ENCODE data around the gene BLM. TPM values are rescaled to one million over a fixed set of nuclear protein-coding genes. Genes with fewer than 3 reads are reported as not detected.
A peak's percentile ranks its signal among the peaks of the same experiment; 100 is the strongest.

BLM gene
- total RNA-seq, 4 donors from 2014 or later: 1.3 to 3.4 (median 2.0) TPM

- Histone ChIP-seq H3K27me3 (no peaks in the 10 kb centered on the region), H3K36me3 (no peaks in the 10 kb centered on the region), H3K27ac (peak overlapping the region in 1 of 4 donors; percentile 24), H3K4me1 (no peaks in the 10 kb centered on the region), H3K4me3 (no peak overlapping the region), H3K9me3 (no peaks in the 10 kb centered on the region)
- DNase-seq: no peak
- 84 to 86% methylated on average over 3 of the region's 3 CpGs for WGBS, 2 donors
- intact Hi-C loops (cut with DNase I): no loop called here
- TF ChIP-seq, protein P1, sequence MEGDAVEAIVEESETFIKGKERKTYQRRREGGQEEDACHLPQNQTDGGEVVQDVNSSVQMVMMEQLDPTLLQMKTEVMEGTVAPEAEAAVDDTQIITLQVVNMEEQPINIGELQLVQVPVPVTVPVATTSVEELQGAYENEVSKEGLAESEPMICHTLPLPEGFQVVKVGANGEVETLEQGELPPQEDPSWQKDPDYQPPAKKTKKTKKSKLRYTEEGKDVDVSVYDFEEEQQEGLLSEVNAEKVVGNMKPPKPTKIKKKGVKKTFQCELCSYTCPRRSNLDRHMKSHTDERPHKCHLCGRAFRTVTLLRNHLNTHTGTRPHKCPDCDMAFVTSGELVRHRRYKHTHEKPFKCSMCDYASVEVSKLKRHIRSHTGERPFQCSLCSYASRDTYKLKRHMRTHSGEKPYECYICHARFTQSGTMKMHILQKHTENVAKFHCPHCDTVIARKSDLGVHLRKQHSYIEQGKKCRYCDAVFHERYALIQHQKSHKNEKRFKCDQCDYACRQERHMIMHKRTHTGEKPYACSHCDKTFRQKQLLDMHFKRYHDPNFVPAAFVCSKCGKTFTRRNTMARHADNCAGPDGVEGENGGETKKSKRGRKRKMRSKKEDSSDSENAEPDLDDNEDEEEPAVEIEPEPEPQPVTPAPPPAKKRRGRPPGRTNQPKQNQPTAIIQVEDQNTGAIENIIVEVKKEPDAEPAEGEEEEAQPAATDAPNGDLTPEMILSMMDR (IDR thresholded peaks at IDR 0.05): no peak
- TF ChIP-seq POLR2A (IDR thresholded peaks at IDR 0.05): no peak
Observed at GRCh38 chr15:90761629-90762028, 44.5 kb downstream of the BLM start.

GRCh38 chr15:90762109-90762508, 45.0 kb downstream of the BLM start:
- Histone ChIP-seq H3K4me1 (no peaks in the 10 kb centered on the region), H3K9me3 (no peaks in the 10 kb centered on the region), H3K27me3 (no peaks in the 10 kb centered on the region), H3K27ac (peak overlapping the region in 1 of 4 donors; percentile 26), H3K4me3 (no peak overlapping the region), H3K36me3 (no peaks in the 10 kb centered on the region)
- DNase-seq: no peak
- TF ChIP-seq POLR2A (IDR thresholded peaks at IDR 0.05): peak in 1 of 4 donors; percentile 23
- TF ChIP-seq, protein P1 (IDR thresholded peaks at IDR 0.05): no peak
- 74 to 76% methylated on average over 6 of the region's 6 CpGs for WGBS, 2 donors
- intact Hi-C loops (cut with DNase I): no loop called here

GRCh38 chr15:90763366-90764099, 46.4 kb downstream of the BLM start:
- no peak for DNase-seq
- intact Hi-C loops (cut with DNase I): no loop called here
- no peaks in the 10 kb centered on the region for H3K4me1 ChIP-seq
- H3K27ac ChIP-seq: no peak overlapping the region
- TF ChIP-seq, protein P1 (IDR thresholded peaks at IDR 0.05): no peak
- no peak for TF ChIP-seq POLR2A (IDR thresholded peaks at IDR 0.05)
- no peaks in the 10 kb centered on the region for H3K27me3 ChIP-seq
- no peak overlapping the region for H3K4me3 ChIP-seq
- WGBS, 2 donors: 61 to 72% methylated on average over 4 of the region's 4 CpGs
- H3K9me3 ChIP-seq: no peaks in the 10 kb centered on the region
- no peaks in the 10 kb centered on the region for H3K36me3 ChIP-seq

- Histone ChIP-seq H3K36me3 (no peaks in the 10 kb centered on the region), H3K9me3 (no peaks in the 10 kb centered on the region), H3K27ac (no peak overlapping the region), H3K4me1 (no peaks in the 10 kb centered on the region), H3K4me3 (no peak overlapping the region), H3K27me3 (no peaks in the 10 kb centered on the region)
- WGBS, 2 donors: 51 to 53% methylated on average over 2 of the region's 2 CpGs
- no peak for TF ChIP-seq POLR2A (IDR thresholded peaks at IDR 0.05)
- TF ChIP-seq, protein P1 (IDR thresholded peaks at IDR 0.05): no peak
- DNase-seq: no peak
- intact Hi-C loops (cut with DNase I): no loop called here
Observed at GRCh38 chr15:90765531-90765930, 48.4 kb downstream of the BLM start.

DNA sequence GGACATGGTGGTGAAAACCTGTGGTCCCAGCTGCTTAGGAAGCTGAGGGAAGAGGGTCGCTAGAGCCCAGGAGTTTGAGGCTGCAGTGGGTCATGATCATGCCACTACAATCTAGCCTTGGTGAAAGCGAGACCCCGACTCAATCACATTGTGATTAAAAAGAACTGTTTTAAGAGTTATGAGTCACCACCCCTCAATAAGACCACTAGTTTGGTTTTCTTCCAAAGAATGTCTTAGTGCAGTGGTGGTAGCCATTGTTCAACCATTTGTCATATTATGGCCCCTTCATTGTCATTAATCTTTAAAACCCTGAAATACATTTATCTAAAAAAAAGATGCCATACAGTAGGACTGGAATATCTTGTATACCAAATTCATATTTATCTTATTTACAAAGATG, 48.8 kb downstream of the BLM start:
- no peak for TF ChIP-seq POLR2A (IDR thresholded peaks at IDR 0.05)
- TF ChIP-seq, protein P1 (IDR thresholded peaks at IDR 0.05): no peak
- Histone ChIP-seq H3K27me3 (no peaks in the 10 kb centered on the region), H3K27ac (no peak overlapping the region), H3K36me3 (no peaks in the 10 kb centered on the region), H3K4me1 (no peaks in the 10 kb centered on the region), H3K9me3 (no peaks in the 10 kb centered on the region), H3K4me3 (no peak overlapping the region)
- intact Hi-C loops (cut with DNase I): no loop called here
- WGBS, 2 donors: 96 to 100% methylated on average over 3 of the region's 3 CpGs
- DNase-seq: no peak
